Measurements from ENCODE around the gene SLC29A2. TPM values are rescaled to one million over a fixed set of nuclear protein-coding genes. Genes with fewer than 3 reads are reported as not detected.

The SLC29A2 gene
- polyA plus RNA-seq, 1 of the 3 experiments (the other 2 are of a cell fraction), result 3.2 TPM

DNA sequence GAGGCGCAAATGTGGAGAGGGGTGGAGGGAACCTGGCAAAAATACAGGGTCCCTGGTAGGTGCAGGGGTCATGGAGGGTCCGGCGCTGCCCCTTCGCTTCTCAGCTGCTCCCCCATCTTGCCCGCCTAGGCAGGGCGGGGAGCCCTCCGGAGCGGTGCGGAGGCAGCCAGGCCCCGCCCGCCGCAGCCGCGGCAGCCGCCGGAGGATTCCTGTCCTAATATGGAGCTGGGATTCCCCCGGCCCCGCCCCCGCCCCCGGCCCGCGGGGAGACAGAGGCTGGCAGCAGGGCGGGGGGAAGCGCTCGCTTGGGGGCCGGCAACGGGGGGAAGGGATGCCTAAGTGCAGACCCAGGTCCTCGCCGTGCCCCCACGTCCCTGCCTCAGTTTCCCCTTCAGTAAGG is 48.3 kb upstream of the SLC29A2 start:
- Histone ChIP-seq H3F3A (replicated peaks; ENCODE audit: insufficient read depth) (peaks cover 21% of the 10 kb centered on the region), H3K9ac (no peak overlapping the region), H3K27me3 (ENCODE audit: insufficient read depth) (peaks cover 27% of the 10 kb centered on the region), H3K4me3 (ENCODE audit: low read depth in 2 of 2, low read length in 1 of 2) (peak overlapping the region in 1 of 2 experiments; percentile 36; a peak in 1 of 4 replicates), H3K79me2 (ENCODE audit: insufficient read depth) (no peaks in the 10 kb centered on the region), H3K9me2 (no peaks in the 10 kb centered on the region), H4K20me1 (ENCODE audit: insufficient read depth) (peaks cover 32% of the 10 kb centered on the region), H3K9me3 (no peaks in the 10 kb centered on the region), H3K27ac (ENCODE audit: low read depth in 2 of 2, low read length in 1 of 2) (no peak overlapping the region), H3K36me3 (replicated peaks in 1 of 2; ENCODE audit: control insufficient read depth in 1 of 2, insufficient read depth in 2 of 2, low read length in 1 of 2) (no peaks in the 10 kb centered on the region), H2AFZ (ENCODE audit: low read depth) (no peak overlapping the region), H3K4me2 (no peak overlapping the region), H3K4me1 (ENCODE audit: control insufficient read depth in 1 of 2, insufficient read depth in 2 of 2, low read depth in 1 of 2, low read length in 1 of 2) (peaks cover 4 to 14% of the 10 kb centered on the region in 2 experiments; a peak in 2 of 4 replicates)
- CTCF ChIA-PET, result interaction anchor here (0.7 to 22.6 kb wide), 11 partner anchors 6 to 259 kb away, joined by 3 to 617 read pairs (median 6); partner anchors contain the start of genes MRPL11 and NPAS4
- 3% methylated on average over 5 of the region's 30 CpGs for WGBS (ENCODE audit: low lambda C conversion rate)
- no peak for TF ChIP-seq MEF2A (IDR thresholded peaks at IDR 0.05; ENCODE audit: borderline replicate concordance, low read depth)
- TF ChIP-seq ELF1 (IDR thresholded peaks at IDR 0.05), result no peak
- no peak for TF ChIP-seq JUND (IDR thresholded peaks at IDR 0.05)
- TF ChIP-seq TAF1 (IDR thresholded peaks at IDR 0.05; ENCODE audit: borderline replicate concordance, low read depth, low read length), result no peak
- no peak for TF ChIP-seq TEAD4 (IDR thresholded peaks at IDR 0.05; ENCODE audit: borderline replicate concordance, insufficient read depth)
- no peak for TF ChIP-seq NFIC (IDR thresholded peaks at IDR 0.05; ENCODE audit: borderline replicate concordance)
- TF ChIP-seq SMC3 (IDR thresholded peaks at IDR 0.05; ENCODE audit: low read depth, low read length), result no peak
- TF ChIP-seq RCOR1 (IDR thresholded peaks at IDR 0.05; ENCODE audit: low read length), result no peak
- TF ChIP-seq RXRA (IDR thresholded peaks at IDR 0.05; ENCODE audit: borderline replicate concordance, low read depth), result no peak
- no peak for TF ChIP-seq MAX (IDR thresholded peaks at IDR 0.05; ENCODE audit: low read depth)
- TF ChIP-seq SIN3A (IDR thresholded peaks at IDR 0.05; ENCODE audit: borderline replicate concordance, low read depth, low read length), result no peak
- TF ChIP-seq TCF12 (IDR thresholded peaks at IDR 0.05), result no peak
- POLR2A ChIA-PET, result interaction anchor here (1.1 kb wide), 1 partner anchor 13 kb away, joined by 4 read pairs; no protein-coding TSS in a partner anchor
- DNase-seq, result peak; percentile 89

DNA sequence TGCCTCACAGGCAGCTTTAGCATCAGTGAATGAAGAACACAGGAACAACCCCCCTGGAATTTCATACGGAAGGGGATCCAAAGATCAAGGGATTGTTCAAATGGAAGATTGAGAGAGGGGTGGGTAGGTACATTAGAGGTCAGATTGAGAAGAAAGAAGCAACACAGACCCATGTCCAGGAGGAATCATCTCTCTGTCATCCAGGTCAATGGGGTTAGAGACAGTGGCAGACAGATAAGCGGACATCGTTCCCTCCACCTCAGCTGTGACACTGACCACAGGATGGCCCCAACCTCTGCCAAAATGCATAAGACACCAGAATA is 47.4 kb upstream of the SLC29A2 start:
- H3K4me2 ChIP-seq, result peak overlapping the region; percentile 63; the same call in 1 of the 2 replicates
- DNase-seq, result no peak
- H3K9ac ChIP-seq, result no peak overlapping the region
- WGBS (ENCODE audit: low lambda C conversion rate), result 95% methylated on average over 3 of the region's 3 CpGs
- peaks cover 32% of the 10 kb centered on the region for H4K20me1 ChIP-seq (ENCODE audit: insufficient read depth)
- POLR2A ChIA-PET, result no interaction called here
- no peaks in the 10 kb centered on the region for H3K9me3 ChIP-seq
- H3F3A ChIP-seq (replicated peaks; ENCODE audit: insufficient read depth), result peaks cover 21% of the 10 kb centered on the region
- CTCF ChIA-PET, result interaction anchor here (0.8 to 22.6 kb wide), 11 partner anchors 5 to 149 kb away, joined by 3 to 617 read pairs (median 6); partner anchors contain the start of genes CTSF, MRPL11 and NPAS4
- no peaks in the 10 kb centered on the region for H3K9me2 ChIP-seq
- H3K4me3 ChIP-seq (ENCODE audit: low read depth in 2 of 2, low read length in 1 of 2), result no peak overlapping the region
- peaks cover 4 to 14% of the 10 kb centered on the region in 2 experiments; a peak in 2 of 4 replicates for H3K4me1 ChIP-seq (ENCODE audit: control insufficient read depth in 1 of 2, insufficient read depth in 2 of 2, low read depth in 1 of 2, low read length in 1 of 2)
- no peaks in the 10 kb centered on the region for H3K36me3 ChIP-seq (replicated peaks in 1 of 2; ENCODE audit: control insufficient read depth in 1 of 2, insufficient read depth in 2 of 2, low read length in 1 of 2)
- TF ChIP-seq TAF1 (IDR thresholded peaks at IDR 0.05; ENCODE audit: borderline replicate concordance, low read depth, low read length) (no peak), FOSL2 (IDR thresholded peaks at IDR 0.05; ENCODE audit: borderline replicate concordance, low read depth) (no peak), SIN3A (IDR thresholded peaks at IDR 0.05; ENCODE audit: borderline replicate concordance, low read depth, low read length) (no peak), MEF2A (IDR thresholded peaks at IDR 0.05; ENCODE audit: borderline replicate concordance, low read depth) (no peak), YY1 (IDR thresholded peaks at IDR 0.05; ENCODE audit: low read depth) (no peak), MXI1 (IDR thresholded peaks at IDR 0.05; ENCODE audit: low read depth, low read length) (no peak), ELF1 (IDR thresholded peaks at IDR 0.05) (no peak), GABPA (IDR thresholded peaks at IDR 0.05; ENCODE audit: low read depth) (no peak)
- no peaks in the 10 kb centered on the region for H3K79me2 ChIP-seq (ENCODE audit: insufficient read depth)
- H2AFZ ChIP-seq (ENCODE audit: low read depth), result no peak overlapping the region
- peaks cover 29% of the 10 kb centered on the region for H3K27me3 ChIP-seq (ENCODE audit: insufficient read depth)
- no peak overlapping the region for H3K27ac ChIP-seq (ENCODE audit: low read depth in 2 of 2, low read length in 1 of 2)

All from SK-N-SH (cell line).